GM21526 (cell line): Measurements from ENCODE around the gene GNAL.

Source experiments
- ATAC-seq: cut with Tn5 transposase; IDR thresholded peaks from one replicate; pipeline ENCODE4 v1.9.1; 2021; ENCODE audit warnings: moderate library complexity; ENCODE audit not compliant: unreplicated experiment, low FRiP score

GNAL gene

GRCh38 chr18:11800566-11801334 lies 111.7 kb downstream of the GNAL start:
- ATAC-seq: no peak

- ATAC-seq: no peak
Measured at GRCh38 chr18:11801573-11801972, 112.5 kb downstream of the GNAL start.

- no peak for ATAC-seq
Measured at GRCh38 chr18:11802158-11802557, 113.1 kb downstream of the GNAL start.

GRCh38 chr18:11802586-11802985 lies 113.5 kb downstream of the GNAL start:
- no peak for ATAC-seq

- no peak for ATAC-seq
Measured at GRCh38 chr18:11807233-11807632, 118.2 kb downstream of the GNAL start.

GRCh38 chr18:11808001-11808855 lies 119.2 kb downstream of the GNAL start:
- ATAC-seq: no peak

- ATAC-seq: no peak
Measured at GRCh38 chr18:11809895-11810294, 120.8 kb downstream of the GNAL start.

- ATAC-seq: no peak
Measured at GRCh38 chr18:11810379-11810778, 121.3 kb downstream of the GNAL start.

GRCh38 chr18:11811009-11811408 lies 121.9 kb downstream of the GNAL start:
- ATAC-seq: no peak

GRCh38 chr18:11817229-11817628 lies 128.2 kb downstream of the GNAL start:
- ATAC-seq: no peak

- ATAC-seq: no peak
Measured at GRCh38 chr18:11818486-11819203, 129.6 kb downstream of the GNAL start.

- ATAC-seq: no peak
Measured at GRCh38 chr18:11819938-11820337, 130.9 kb downstream of the GNAL start.

- ATAC-seq: no peak
Measured at GRCh38 chr18:11820697-11821096, 131.6 kb downstream of the GNAL start.

- no peak for ATAC-seq
Measured at GRCh38 chr18:11821208-11821607, 132.1 kb downstream of the GNAL start.

GRCh38 chr18:11821643-11822237 lies 132.7 kb downstream of the GNAL start:
- no peak for ATAC-seq

- no peak for ATAC-seq
Measured at GRCh38 chr18:11823545-11823944, 134.5 kb downstream of the GNAL start.

- ATAC-seq: no peak
Measured at GRCh38 chr18:11826836-11827235, 137.8 kb downstream of the GNAL start.

GRCh38 chr18:11828786-11829432 lies 139.8 kb downstream of the GNAL start:
- no peak for ATAC-seq

GRCh38 chr18:11830585-11830984 lies 141.5 kb downstream of the GNAL start:
- ATAC-seq: no peak

GRCh38 chr18:11831921-11832320 lies 142.9 kb downstream of the GNAL start:
- ATAC-seq: no peak
